GM12875 (cell line): ENCODE results near the gene SNPH.

Experiments used
- H3K4me3 ChIP-seq: one replicate; pipeline ENCODE4 v1.5.1; 2011; ENCODE audit warnings: low read depth, low read length, control low read depth
- CTCF ChIP-seq: IDR thresholded peaks from 2 replicates; pipeline ENCODE4 v1.5.1; 2011; ENCODE audit warnings: low read depth, mild to moderate bottlenecking, control low read depth, inconsistent platforms, low read length, moderate library complexity, borderline replicate concordance; ENCODE audit not compliant: insufficient read depth

SNPH gene

GRCh38 chr20:1322511-1323245, 56.6 kb downstream of the SNPH start:
- H3K4me3 ChIP-seq = no peak overlapping the region
- TF ChIP-seq CTCF = no peak

GRCh38 chr20:1323256-1323655, 57.2 kb downstream of the SNPH start:
- H3K4me3 ChIP-seq = no peak overlapping the region
- no peak for TF ChIP-seq CTCF

GRCh38 chr20:1323830-1324597, 57.9 kb downstream of the SNPH start:
- no peak for TF ChIP-seq CTCF
- no peak overlapping the region for H3K4me3 ChIP-seq

GRCh38 chr20:1324598-1325172, 58.6 kb downstream of the SNPH start:
- TF ChIP-seq CTCF = no peak
- peak overlapping the region; percentile 63 for H3K4me3 ChIP-seq

- TF ChIP-seq CTCF = no peak
Observed at GRCh38 chr20:1325173-1326030, 59.3 kb downstream of the SNPH start.

GRCh38 chr20:1326031-1326930, 60.2 kb downstream of the SNPH start:
- H3K4me3 ChIP-seq = peak overlapping the region; percentile 63
- no peak for TF ChIP-seq CTCF

More at GRCh38 chr20:1325173-1326030, 59.3 kb downstream of the SNPH start:
- peak overlapping the region; percentile 63 for H3K4me3 ChIP-seq
